H1 (cell line): ENCODE results near the gene TSC2.

Experiments
- ASH2L ChIP-seq: fragments of 200-600, 300-600 bp; sonication (generic); IDR thresholded peaks from one replicate; pipeline ENCODE4 v1.7.1; 2017; ENCODE audit warnings: low read length
- EZH2 ChIP-seq: fragments of 200-600 bp; sonication (generic); IDR thresholded peaks from 2 replicates; pipeline ENCODE4 v1.7.1; 2012; ENCODE audit warnings: low read depth, mild to moderate bottlenecking, moderate library complexity, low read length, inconsistent platforms; ENCODE audit not compliant: severe bottlenecking
- HDAC6 ChIP-seq: IDR thresholded peaks from one replicate; pipeline ENCODE4 v1.7.1; 2012; ENCODE audit warnings: low read depth, mild to moderate bottlenecking, inconsistent platforms, low read length, moderate library complexity
- POLR2A ChIP-seq, 2 experiments: IDR thresholded peaks; 1 replicate in 1 of 2; 2 replicates in 1 of 2; pipeline ENCODE4 v1.6.1; 2011; ENCODE audit warnings: low read depth in 2 of 2, low read length in 2 of 2, mild to moderate bottlenecking in 2 of 2; ENCODE audit errors: control extremely low read depth in 1 of 2
- POLR2AphosphoS5 ChIP-seq: IDR thresholded peaks from 2 replicates; pipeline ENCODE4 v1.6.1; 2011; ENCODE audit warnings: low read depth, low read length
- SIN3A ChIP-seq, 2 experiments: IDR thresholded peaks in 1 of 2; conservative IDR thresholded peaks in 1 of 2; 2 replicates each; pipeline ENCODE4 v1.6.1; 2011 to 2012; ENCODE audit warnings: low read length in 2 of 2, improper control_type of control experiment in 1 of 2, low read depth in 1 of 2, mild to moderate bottlenecking in 1 of 2
- SP2 ChIP-seq: IDR thresholded peaks from 2 replicates; pipeline ENCODE4 v1.6.1; 2012; ENCODE audit warnings: mild to moderate bottlenecking, low read length, inconsistent platforms
- SRF ChIP-seq: IDR thresholded peaks from 2 replicates; pipeline ENCODE4 v1.6.1; 2011; ENCODE audit warnings: mild to moderate bottlenecking, low read depth, low read length, moderate library complexity
- TAF1 ChIP-seq: IDR thresholded peaks from 2 replicates; pipeline ENCODE4 v1.6.1; 2011; ENCODE audit warnings: mild to moderate bottlenecking, low read depth, low read length
- TBP ChIP-seq: IDR thresholded peaks from 2 replicates; pipeline ENCODE4 v1.6.1; 2011; ENCODE audit warnings: low read depth, low read length, improper control_type of control experiment
- TCF12 ChIP-seq: IDR thresholded peaks from 2 replicates; pipeline ENCODE4 v1.6.1; 2011; ENCODE audit warnings: low read depth, mild to moderate bottlenecking, low read length
- ZNF274 ChIP-seq: IDR thresholded peaks from 2 replicates; pipeline ENCODE4 v1.7.0; 2012; ENCODE audit warnings: low read length, borderline replicate concordance; ENCODE audit errors: extremely low read depth
- TF ChIP-seq, protein P1 (sequence below), 3 experiments: IDR thresholded peaks; 1 replicate in 2 of 3; 2 replicates in 1 of 3; pipeline versions ENCODE4 v1.5.1 to v1.6.1; 2011; ENCODE audit warnings: low read length in 3 of 3, mild to moderate bottlenecking in 3 of 3, inconsistent platforms in 2 of 3, low read depth in 1 of 3, moderate library complexity in 1 of 3; ENCODE audit not compliant: insufficient read depth in 1 of 3; ENCODE audit errors: control extremely low read depth in 1 of 3

DNA sequence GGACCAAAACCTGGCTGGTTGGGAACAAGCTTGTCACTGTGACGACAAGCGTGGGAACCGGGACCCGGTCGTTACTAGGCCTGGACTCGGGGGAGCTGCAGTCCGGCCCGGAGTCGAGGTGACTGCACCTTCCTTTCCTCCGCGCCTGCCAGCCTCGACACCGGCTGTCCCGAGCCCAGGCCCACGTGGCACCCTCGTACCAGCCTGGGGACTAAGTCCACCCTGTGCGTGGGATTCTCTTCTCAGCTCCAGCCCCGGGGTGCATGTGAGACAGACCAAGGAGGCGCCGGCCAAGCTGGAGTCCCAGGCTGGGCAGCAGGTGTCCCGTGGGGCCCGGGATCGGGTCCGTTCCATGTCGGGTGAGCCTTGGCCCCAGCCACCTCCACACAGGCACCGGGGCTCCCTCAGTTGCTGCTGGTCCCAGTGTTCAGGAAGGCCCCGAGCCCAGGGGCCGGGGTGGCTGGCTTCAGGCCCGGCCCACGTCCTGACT is 31.6 kb downstream of the TSC2 start:
- no peak for TF ChIP-seq POLR2A (IDR thresholded peaks at IDR 0.05; ENCODE audit: control extremely low read depth in 1 of 2, low read depth in 2 of 2, low read length in 2 of 2)
- no peak for TF ChIP-seq SP2
- TF ChIP-seq POLR2AphosphoS5 = no peak
- TF ChIP-seq EZH2 = no peak
- no peak for TF ChIP-seq ZNF274
- TF ChIP-seq, protein P1, sequence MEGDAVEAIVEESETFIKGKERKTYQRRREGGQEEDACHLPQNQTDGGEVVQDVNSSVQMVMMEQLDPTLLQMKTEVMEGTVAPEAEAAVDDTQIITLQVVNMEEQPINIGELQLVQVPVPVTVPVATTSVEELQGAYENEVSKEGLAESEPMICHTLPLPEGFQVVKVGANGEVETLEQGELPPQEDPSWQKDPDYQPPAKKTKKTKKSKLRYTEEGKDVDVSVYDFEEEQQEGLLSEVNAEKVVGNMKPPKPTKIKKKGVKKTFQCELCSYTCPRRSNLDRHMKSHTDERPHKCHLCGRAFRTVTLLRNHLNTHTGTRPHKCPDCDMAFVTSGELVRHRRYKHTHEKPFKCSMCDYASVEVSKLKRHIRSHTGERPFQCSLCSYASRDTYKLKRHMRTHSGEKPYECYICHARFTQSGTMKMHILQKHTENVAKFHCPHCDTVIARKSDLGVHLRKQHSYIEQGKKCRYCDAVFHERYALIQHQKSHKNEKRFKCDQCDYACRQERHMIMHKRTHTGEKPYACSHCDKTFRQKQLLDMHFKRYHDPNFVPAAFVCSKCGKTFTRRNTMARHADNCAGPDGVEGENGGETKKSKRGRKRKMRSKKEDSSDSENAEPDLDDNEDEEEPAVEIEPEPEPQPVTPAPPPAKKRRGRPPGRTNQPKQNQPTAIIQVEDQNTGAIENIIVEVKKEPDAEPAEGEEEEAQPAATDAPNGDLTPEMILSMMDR (IDR thresholded peaks at IDR 0.05; ENCODE audit: control extremely low read depth in 1 of 3, insufficient read depth in 1 of 3, low read depth in 1 of 3, low read length in 3 of 3) = no peak
- no peak for TF ChIP-seq SRF
- TF ChIP-seq SIN3A (conservative IDR thresholded peaks at IDR 0.05 in 1 of 2, IDR thresholded peaks at IDR 0.05 in 1 of 2; ENCODE audit: low read depth in 1 of 2, low read length in 2 of 2) = no peak
- no peak for TF ChIP-seq TCF12
- no peak for TF ChIP-seq HDAC6
- no peak for TF ChIP-seq ASH2L
- TF ChIP-seq TAF1 = no peak
- TF ChIP-seq TBP = no peak
